Measurements from ENCODE around the gene LRPAP1.

Gene LRPAP1

GRCh38 chr4:3498901-3499510 is 33.2 kb downstream of the LRPAP1 start:
- no peak for DNase-seq

- no peak for DNase-seq
Measured at GRCh38 chr4:3498407-3498806, 33.8 kb downstream of the LRPAP1 start.

- DNase-seq, result no peak
Measured at GRCh38 chr4:3497523-3498389, 34.5 kb downstream of the LRPAP1 start.

GRCh38 chr4:3497095-3497494 is 35.1 kb downstream of the LRPAP1 start:
- no peak for DNase-seq

GRCh38 chr4:3496021-3496420 is 36.2 kb downstream of the LRPAP1 start:
- DNase-seq, result no peak

GRCh38 chr4:3495204-3495975 is 36.8 kb downstream of the LRPAP1 start:
- DNase-seq, result no peak

GRCh38 chr4:3494462-3494871 is 37.8 kb downstream of the LRPAP1 start:
- DNase-seq, result no peak

- no peak for DNase-seq
Measured at GRCh38 chr4:3493720-3494461, 38.3 kb downstream of the LRPAP1 start.

- DNase-seq, result no peak
Measured at GRCh38 chr4:3492741-3493719, 39.2 kb downstream of the LRPAP1 start.

- DNase-seq, result no peak
Measured at GRCh38 chr4:3491681-3492405, 40.4 kb downstream of the LRPAP1 start.

GRCh38 chr4:3489451-3489962 is 42.7 kb downstream of the LRPAP1 start:
- no peak for DNase-seq

- DNase-seq, result no peak
Measured at GRCh38 chr4:3488820-3489219, 43.4 kb downstream of the LRPAP1 start.

GRCh38 chr4:3487861-3488260 is 44.4 kb downstream of the LRPAP1 start:
- DNase-seq, result no peak

- no peak for DNase-seq
Measured at GRCh38 chr4:3486541-3487540, 45.4 kb downstream of the LRPAP1 start.

GRCh38 chr4:3485886-3486540 is 46.2 kb downstream of the LRPAP1 start:
- DNase-seq, result no peak

GRCh38 chr4:3485011-3485791 is 47.0 kb downstream of the LRPAP1 start:
- DNase-seq, result no peak

GRCh38 chr4:3484057-3484973 is 47.9 kb downstream of the LRPAP1 start:
- DNase-seq, result no peak
